Panc1 (cell line): ENCODE data around the gene MRPL24. TPM values are rescaled to one million over a fixed set of nuclear protein-coding genes. Genes with fewer than 3 reads are reported as not detected.

Source experiments
- ATAC-seq: fragments of 200-7000 bp; cut with Tn5 transposase; 2 replicates; pipeline ENCODE4 v1.9.1; 2020; ENCODE audit warnings: mild to moderate bottlenecking, moderate library complexity
- BruUV-seq: library from RNA; stranded (reverse); fragments of 400-500 nt; replicated peaks from 2 replicates; lab custom pipeline; 2021; lab: Mats Ljungman, UMichigan
- CTCF ChIA-PET: fragments of 300-600 bp; sonication (Branson Sonifier 250); formaldehyde crosslinking; loops from one replicate; lab custom pipeline; 2022; ENCODE audit warnings: antibody characterized with exemption; lab: Charles Lee
- POLR2A ChIA-PET: fragments of 300-600 bp; sonication (Branson Sonifier 250); formaldehyde crosslinking; loops from one replicate; lab custom pipeline; 2022; ENCODE audit warnings: antibody characterized with exemption; lab: Charles Lee
- DNase-seq: peaks from one replicate; pipeline ENCODE4 v3.0.0-alpha.2; 2010; ENCODE audit warnings: low read depth, low spot score
- H3K27ac ChIP-seq: 2 replicates; pipeline ENCODE4 v1.5.1; 2011; ENCODE audit warnings: mild to moderate bottlenecking, low read length, inconsistent platforms
- H3K27me3 ChIP-seq: fragments of 200-500 bp; sonication (Bioruptor generic); 2 replicates; pipeline ENCODE4 v1.6.0; 2014; ENCODE audit warnings: low read length, inconsistent platforms; ENCODE audit not compliant: control insufficient read depth, insufficient read depth
- H3K36me3 ChIP-seq: fragments of 200-500 bp; sonication (Bioruptor generic); 2 replicates; pipeline ENCODE4 v1.5.1; 2014; ENCODE audit warnings: inconsistent platforms, mild to moderate bottlenecking, low read length, moderate library complexity; ENCODE audit not compliant: control insufficient read depth, insufficient read depth
- H3K4me1 ChIP-seq: 2 replicates; pipeline ENCODE4 v1.5.1; 2011; ENCODE audit warnings: inconsistent platforms, mild to moderate bottlenecking, low read length, moderate library complexity; ENCODE audit not compliant: control insufficient read depth, insufficient read depth
- H3K4me3 ChIP-seq, 2 experiments: 2 replicates each; pipeline ENCODE4 v1.5.1; 2011 to 2012; ENCODE audit warnings: low read depth in 2 of 2, low read length in 2 of 2, mild to moderate bottlenecking in 2 of 2, inconsistent platforms in 1 of 2, moderate library complexity in 1 of 2
- H3K9me3 ChIP-seq: fragments of 200-500 bp; sonication (Bioruptor generic); 2 replicates; pipeline ENCODE4 v1.5.1; 2014; ENCODE audit warnings: low read depth, mild to moderate bottlenecking, inconsistent platforms, low read length, moderate library complexity; ENCODE audit not compliant: control insufficient read depth, insufficient read depth
- CTCF ChIP-seq: fragments of 450-650 bp; IDR thresholded peaks from 2 replicates; pipeline ENCODE4 v1.5.1; 2017; ENCODE audit warnings: mild to moderate bottlenecking
- POLR2AphosphoS5 ChIP-seq: IDR thresholded peaks from 2 replicates; pipeline ENCODE4 v1.6.1; 2012; ENCODE audit warnings: mild to moderate bottlenecking, low read depth, low read length, moderate library complexity
- REST ChIP-seq, 2 experiments: IDR thresholded peaks; 2 replicates each; pipeline ENCODE4 v1.6.1; 2011 to 2012; ENCODE audit warnings: low read depth in 2 of 2, control low read depth in 1 of 2, low read length in 1 of 2, mild to moderate bottlenecking in 1 of 2, moderate library complexity in 1 of 2; ENCODE audit not compliant: insufficient read depth in 1 of 2
- SIN3A ChIP-seq: IDR thresholded peaks from 2 replicates; pipeline ENCODE4 v1.6.1; 2012; ENCODE audit warnings: low read depth, mild to moderate bottlenecking, low read length, moderate library complexity, borderline replicate concordance; ENCODE audit not compliant: insufficient read depth
- TCF7L2 ChIP-seq: IDR thresholded peaks from 2 replicates; pipeline ENCODE4 v1.6.1; 2011; ENCODE audit warnings: mild to moderate bottlenecking, low read depth, low read length, inconsistent platforms
- in situ Hi-C: cut with HindIII; loops from 2 replicates; pipeline ENCODE4 v1.10.0; 2016; ENCODE audit warnings: low sequenced_read_pairs, low pct_unique_long_range_greater_than_20kb
- intact Hi-C: fragments of 100-400 bp; cut with micrococcal nuclease; formaldehyde crosslinking; loops from one replicate; pipeline ENCODE4 v1.10.0; 2022; ENCODE audit not compliant: unreplicated experiment
- total RNA-seq: library from RNA; stranded (reverse); gene quantifications from one replicate; pipeline ENCODE4 v1.2.1, GENCODE V29; 2021; ENCODE audit not compliant: unreplicated experiment

MRPL24 gene
- total RNA-seq, 1 experiment from 2014 or later, result 80.4 TPM

GRCh38 chr1:156691191-156691590 is 49.7 kb downstream of the MRPL24 start:
- in situ Hi-C loops (no loop called here), intact Hi-C loops (loop anchor here (2.0 to 10.0 kb wide), 2 partner anchors 14 to 174 kb away; partner anchors contain the start of genes CRABP2 and NTRK1)
- H3K36me3 ChIP-seq, result no peaks in the 10 kb centered on the region
- ATAC-seq (no peak), DNase-seq (no peak)
- no peaks in the 10 kb centered on the region for H3K27me3 ChIP-seq
- H3K4me3 ChIP-seq, result no peak overlapping the region; a peak in 1 of 4 replicates
- H3K27ac ChIP-seq, result peak overlapping the region; percentile 95
- no TSS peak for BruUV-seq
- TF ChIP-seq CTCF (no peak), POLR2AphosphoS5 (no peak), SIN3A (no peak), TCF7L2 (no peak), REST (IDR thresholded peaks at IDR 0.05; ENCODE audit: insufficient read depth in 1 of 2, low read depth in 2 of 2, low read length in 1 of 2) (no peak)
- ChIA-PET POLR2A (interaction anchor here (0.6 to 1.7 kb wide), 6 partner anchors 14 to 84 kb away, joined by 3 to 6 read pairs (median 4); partner anchors contain the start of genes CRABP2 and MRPL24), CTCF (interaction anchor here (0.6 to 5.7 kb wide), 6 partner anchors 11 to 169 kb away, joined by 3 to 118 read pairs (median 40); partner anchors contain the start of genes CRABP2 and NTRK1)
- peaks cover 56% of the 10 kb centered on the region for H3K4me1 ChIP-seq
- H3K9me3 ChIP-seq, result no peaks in the 10 kb centered on the region

GRCh38 chr1:156690675-156691036 is 50.2 kb downstream of the MRPL24 start:
- DNase-seq, result no peak
- Histone ChIP-seq H3K9me3 (no peaks in the 10 kb centered on the region), H3K36me3 (no peaks in the 10 kb centered on the region), H3K27ac (peak overlapping the region; percentile 95), H3K27me3 (no peaks in the 10 kb centered on the region), H3K4me1 (peaks cover 56% of the 10 kb centered on the region), H3K4me3 (peak overlapping the region in 1 of 2 experiments; percentile 63; a peak in 1 of 4 replicates)
- ChIA-PET CTCF (interaction anchor here (0.6 to 5.7 kb wide), 12 partner anchors 11 to 222 kb away, joined by 3 to 118 read pairs (median 14); partner anchors contain the start of genes CRABP2, ISG20L2, METTL25B and NTRK1), POLR2A (interaction anchor here (0.9 to 1.7 kb wide), 3 partner anchors 15 to 50 kb away, joined by 3 to 5 read pairs (median 3); partner anchors contain the start of genes CRABP2 and MRPL24)
- in situ Hi-C loops, result no loop called here
- no TSS peak for BruUV-seq
- intact Hi-C loops, result loop anchor here (2.0 to 10.0 kb wide), 2 partner anchors 14 to 174 kb away; partner anchors contain the start of genes CRABP2 and NTRK1
- no peak for ATAC-seq
- no peak for TF ChIP-seq SIN3A
- no peak for TF ChIP-seq POLR2AphosphoS5
- no peak for TF ChIP-seq REST (IDR thresholded peaks at IDR 0.05; ENCODE audit: insufficient read depth in 1 of 2, low read depth in 2 of 2, low read length in 1 of 2)
- TF ChIP-seq CTCF, result no peak
- TF ChIP-seq TCF7L2, result no peak
